PFSK-1 (cell line): Measurements from ENCODE around the gene C6orf132.

Source experiments
- POLR2AphosphoS5 ChIP-seq: IDR thresholded peaks from 2 replicates; pipeline ENCODE4 v1.6.1; 2012; ENCODE audit warnings: low read depth, mild to moderate bottlenecking, control low read depth, low read length, moderate library complexity
- TAF1 ChIP-seq: IDR thresholded peaks from 2 replicates; pipeline ENCODE4 v1.6.1; 2012; ENCODE audit warnings: low read length, control low read depth, borderline replicate concordance; ENCODE audit not compliant: insufficient read depth

DNA sequence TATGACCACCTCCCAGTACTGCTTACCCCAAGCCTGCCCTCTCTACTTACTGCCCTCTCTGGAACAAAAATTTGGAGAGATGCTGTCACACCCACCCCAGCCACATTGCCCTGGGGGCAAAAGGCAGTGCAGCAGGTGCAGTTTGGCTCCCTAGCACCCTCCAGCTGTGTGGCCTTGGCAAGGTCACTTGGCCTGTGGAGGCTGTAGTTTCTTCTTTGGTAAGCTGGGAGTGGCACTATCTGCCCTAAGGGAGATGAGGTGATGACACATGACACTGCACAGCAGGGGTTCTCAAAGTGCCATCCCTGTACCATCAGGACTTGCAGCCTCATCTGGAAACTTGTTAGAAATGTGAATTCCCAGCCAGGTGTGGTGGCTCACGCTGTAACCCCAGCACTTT is 47.3 kb downstream of the C6orf132 start:
- TF ChIP-seq TAF1 (no peak), POLR2AphosphoS5 (no peak)
